GM13976 (cell line): ENCODE measurements around the gene MCTP2.

Source experiments
- DNase-seq: peaks from one replicate; pipeline ENCODE4 v3.0.0; 2012; ENCODE audit warnings: low spot score
- in situ Hi-C: fragments of 300-500 bp; cut with MboI; formaldehyde crosslinking; loops from one replicate; pipeline ENCODE4 v1.12.0; 2022; ENCODE audit warnings: low sequenced_read_pairs, mixed read lengths, inconsistent platforms; ENCODE audit not compliant: unreplicated experiment
- TF ChIP-seq, protein P1 (sequence below): IDR thresholded peaks from 2 replicates; pipeline ENCODE4 v1.5.1; 2012; ENCODE audit warnings: borderline replicate concordance, mild to moderate bottlenecking; ENCODE audit not compliant: insufficient read depth; ENCODE audit errors: extremely low read depth, missing control alignments, control extremely low read depth

MCTP2 gene

DNA sequence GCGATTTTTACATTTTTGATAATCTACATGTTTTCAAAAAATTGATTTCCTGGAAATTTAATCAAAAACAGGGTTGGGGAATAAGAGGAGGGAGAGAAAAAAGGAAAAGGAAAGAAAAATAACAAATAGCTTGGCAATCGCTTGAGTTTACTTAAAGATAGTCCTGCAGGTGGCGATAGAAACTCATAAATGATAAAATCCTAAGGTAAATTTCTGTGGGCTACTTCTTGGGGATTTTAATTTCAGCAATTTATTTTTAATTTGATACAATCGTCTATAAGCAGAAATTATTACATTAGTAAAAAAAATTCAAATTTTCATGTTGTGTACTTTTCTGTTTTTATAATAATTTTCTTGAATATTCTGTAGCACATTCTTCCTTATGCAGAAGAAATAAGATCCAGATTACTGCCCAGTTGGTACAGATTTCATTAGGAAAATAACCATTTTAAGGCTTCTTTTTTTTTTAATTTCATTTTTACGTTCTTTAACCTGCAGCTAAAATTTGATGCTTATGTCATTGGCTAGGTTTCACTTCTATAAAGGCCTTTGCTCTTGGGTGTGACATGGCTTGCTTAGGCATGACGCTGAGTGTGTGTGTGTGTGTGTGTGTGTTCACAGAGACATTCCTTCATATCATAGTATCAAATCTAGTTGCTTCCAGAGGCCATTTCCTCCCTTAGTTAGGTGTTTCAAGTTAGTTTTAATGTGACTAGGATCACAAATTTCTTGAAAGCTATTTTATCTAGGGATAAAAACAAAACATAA lies 181.8 kb downstream of the MCTP2 start:
- in situ Hi-C loops = no loop called here
- TF ChIP-seq, protein P1, sequence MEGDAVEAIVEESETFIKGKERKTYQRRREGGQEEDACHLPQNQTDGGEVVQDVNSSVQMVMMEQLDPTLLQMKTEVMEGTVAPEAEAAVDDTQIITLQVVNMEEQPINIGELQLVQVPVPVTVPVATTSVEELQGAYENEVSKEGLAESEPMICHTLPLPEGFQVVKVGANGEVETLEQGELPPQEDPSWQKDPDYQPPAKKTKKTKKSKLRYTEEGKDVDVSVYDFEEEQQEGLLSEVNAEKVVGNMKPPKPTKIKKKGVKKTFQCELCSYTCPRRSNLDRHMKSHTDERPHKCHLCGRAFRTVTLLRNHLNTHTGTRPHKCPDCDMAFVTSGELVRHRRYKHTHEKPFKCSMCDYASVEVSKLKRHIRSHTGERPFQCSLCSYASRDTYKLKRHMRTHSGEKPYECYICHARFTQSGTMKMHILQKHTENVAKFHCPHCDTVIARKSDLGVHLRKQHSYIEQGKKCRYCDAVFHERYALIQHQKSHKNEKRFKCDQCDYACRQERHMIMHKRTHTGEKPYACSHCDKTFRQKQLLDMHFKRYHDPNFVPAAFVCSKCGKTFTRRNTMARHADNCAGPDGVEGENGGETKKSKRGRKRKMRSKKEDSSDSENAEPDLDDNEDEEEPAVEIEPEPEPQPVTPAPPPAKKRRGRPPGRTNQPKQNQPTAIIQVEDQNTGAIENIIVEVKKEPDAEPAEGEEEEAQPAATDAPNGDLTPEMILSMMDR = no peak
- DNase-seq = no peak

DNA sequence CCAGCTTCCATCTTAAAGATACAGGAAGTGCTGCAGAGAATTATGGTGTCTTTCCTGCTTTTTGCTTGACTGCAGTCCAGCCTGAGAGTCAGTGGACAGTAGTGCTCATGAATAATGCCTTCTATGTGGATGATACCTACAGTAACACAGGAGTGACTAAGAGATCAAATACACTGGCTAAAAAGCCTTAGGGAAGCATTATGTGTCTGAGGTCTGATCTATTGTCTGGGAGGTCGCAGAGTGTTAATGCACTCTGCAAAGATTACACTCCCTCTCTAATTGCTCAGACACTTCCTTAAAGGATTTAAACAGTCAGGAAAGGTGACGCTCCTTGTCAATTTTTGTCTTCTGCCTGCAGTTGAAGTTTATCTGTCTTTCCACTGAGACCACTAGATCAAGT lies 183.6 kb downstream of the MCTP2 start:
- TF ChIP-seq, protein P1 = no peak
- DNase-seq = no peak
- in situ Hi-C loops = no loop called here

DNA sequence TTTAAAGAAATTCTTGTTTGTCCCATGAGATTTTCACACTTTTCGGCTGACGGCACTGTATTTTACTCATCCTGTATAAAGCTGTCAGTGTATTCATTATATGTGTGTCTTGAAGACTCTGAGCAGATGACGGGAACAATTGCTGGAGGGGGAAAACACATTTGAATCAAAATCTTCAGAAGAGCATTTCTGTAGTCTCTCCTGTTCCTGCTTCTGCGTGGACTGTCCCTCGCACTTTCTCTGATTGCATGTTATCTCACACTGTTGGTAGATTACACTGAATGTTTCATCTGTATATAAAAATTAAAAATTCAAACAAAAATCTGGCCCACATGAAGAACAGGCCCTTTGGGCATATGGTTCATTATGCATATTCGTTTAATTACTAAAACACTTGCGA lies 184.9 kb downstream of the MCTP2 start:
- no peak for DNase-seq
- in situ Hi-C loops = no loop called here

DNA sequence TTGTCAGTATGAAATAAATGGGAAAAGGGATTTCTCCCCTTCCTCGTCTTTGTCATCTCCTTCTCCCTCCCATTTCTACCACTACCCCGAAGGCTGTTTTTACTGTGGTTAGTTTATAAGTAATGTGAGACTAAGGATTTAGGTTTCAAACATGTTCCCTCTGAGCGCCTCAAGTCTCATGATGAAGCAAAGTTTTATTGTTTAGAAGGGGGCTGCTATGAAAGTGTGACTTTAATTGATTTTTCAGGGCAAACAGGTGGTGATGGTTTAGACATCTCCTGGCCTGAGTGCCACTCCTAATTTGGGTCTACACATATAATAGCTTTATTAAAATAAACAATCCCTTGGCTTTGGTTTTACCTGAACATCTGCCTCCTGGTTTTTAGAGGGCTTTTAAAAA lies 185.5 kb downstream of the MCTP2 start:
- TF ChIP-seq, protein P1 = no peak
- in situ Hi-C loops = no loop called here
- DNase-seq = no peak

More for the DNA sequence above, 184.9 kb downstream of the MCTP2 start:
- TF ChIP-seq, protein P1 = no peak

DNA sequence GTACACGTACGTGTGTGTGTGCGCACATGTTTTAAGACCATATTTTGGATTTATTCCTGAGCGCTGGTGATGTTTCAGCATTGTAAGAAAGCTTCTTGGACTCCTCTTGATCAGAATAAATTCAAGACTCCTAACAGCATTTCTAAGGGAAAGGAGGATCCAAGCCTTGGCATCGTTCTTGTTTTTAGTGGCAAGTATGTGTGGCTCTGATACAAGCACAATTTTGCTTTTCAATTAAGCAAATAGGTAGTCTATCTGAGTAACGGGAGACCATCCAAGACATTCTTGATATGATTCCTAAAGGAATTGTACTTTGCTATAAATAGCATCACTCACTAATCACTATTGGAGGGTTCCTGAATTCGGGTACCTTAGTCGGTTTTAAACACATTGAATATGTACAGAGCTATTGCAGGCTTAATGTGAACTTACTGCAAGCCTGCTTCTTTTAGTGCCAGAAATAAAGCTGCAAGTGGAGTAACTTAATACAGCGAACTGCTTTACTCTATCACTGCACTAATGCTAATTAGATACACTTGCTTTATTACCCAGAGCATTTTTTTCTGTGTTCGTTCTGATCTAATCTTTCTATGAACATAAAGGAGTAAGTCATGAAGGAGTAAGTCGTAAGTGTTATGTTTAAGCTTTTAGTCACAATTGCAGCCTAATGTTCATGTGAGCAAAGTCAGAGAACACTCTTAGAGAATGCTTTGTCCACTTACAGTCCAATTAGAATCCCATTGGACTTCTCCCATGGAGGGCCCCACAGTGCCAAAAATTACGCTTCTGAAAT lies 186.3 kb downstream of the MCTP2 start:
- DNase-seq = no peak
- in situ Hi-C loops = no loop called here
- TF ChIP-seq, protein P1 = no peak

DNA sequence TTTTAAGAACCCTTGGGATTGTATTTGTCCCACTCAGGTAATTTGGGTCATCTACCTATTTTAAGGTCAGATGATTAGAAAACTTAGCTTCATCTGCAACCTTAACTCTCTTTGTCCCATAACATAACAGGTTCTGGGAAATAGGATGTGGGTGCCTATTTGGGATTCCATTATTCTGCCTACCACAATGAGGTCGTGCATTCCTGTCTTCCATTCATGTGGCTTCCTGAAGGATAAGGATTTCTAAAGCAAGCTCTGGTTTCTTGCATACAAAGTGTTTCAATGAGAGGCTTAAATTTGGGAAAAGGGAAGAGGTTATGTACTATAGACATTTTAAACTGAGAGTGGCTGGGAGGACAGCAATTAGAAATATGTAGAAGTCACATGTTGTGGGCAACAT lies 190.3 kb downstream of the MCTP2 start:
- TF ChIP-seq, protein P1 = no peak
- in situ Hi-C loops = no loop called here
- DNase-seq = no peak
